ENCODE results near the gene LAMA5.

- TF ChIP-seq CTCF (IDR thresholded peaks at IDR 0.05) (no peak), POLR2A (IDR thresholded peaks at IDR 0.05) (no peak)
Measured at GRCh38 chr20:62300319-62300718, 66.8 kb downstream of the LAMA5 start.

Measured in breast epithelium (tissue), 3 donors.